Fibroblast of peridontal ligament (primary cell): Measurements from ENCODE around the gene FAM53A.
"Not testable (repeated sequence)": the region's sequence is repeated elsewhere in the genome, so short reads cannot be mapped to it uniquely, and the experiment has no call there.

ENCODE experiments used
- DNase-seq: peaks from one replicate; pipeline ENCODE4 v3.0.0-alpha.2; 2010; ENCODE audit errors: extremely low read depth

The FAM53A gene

DNA sequence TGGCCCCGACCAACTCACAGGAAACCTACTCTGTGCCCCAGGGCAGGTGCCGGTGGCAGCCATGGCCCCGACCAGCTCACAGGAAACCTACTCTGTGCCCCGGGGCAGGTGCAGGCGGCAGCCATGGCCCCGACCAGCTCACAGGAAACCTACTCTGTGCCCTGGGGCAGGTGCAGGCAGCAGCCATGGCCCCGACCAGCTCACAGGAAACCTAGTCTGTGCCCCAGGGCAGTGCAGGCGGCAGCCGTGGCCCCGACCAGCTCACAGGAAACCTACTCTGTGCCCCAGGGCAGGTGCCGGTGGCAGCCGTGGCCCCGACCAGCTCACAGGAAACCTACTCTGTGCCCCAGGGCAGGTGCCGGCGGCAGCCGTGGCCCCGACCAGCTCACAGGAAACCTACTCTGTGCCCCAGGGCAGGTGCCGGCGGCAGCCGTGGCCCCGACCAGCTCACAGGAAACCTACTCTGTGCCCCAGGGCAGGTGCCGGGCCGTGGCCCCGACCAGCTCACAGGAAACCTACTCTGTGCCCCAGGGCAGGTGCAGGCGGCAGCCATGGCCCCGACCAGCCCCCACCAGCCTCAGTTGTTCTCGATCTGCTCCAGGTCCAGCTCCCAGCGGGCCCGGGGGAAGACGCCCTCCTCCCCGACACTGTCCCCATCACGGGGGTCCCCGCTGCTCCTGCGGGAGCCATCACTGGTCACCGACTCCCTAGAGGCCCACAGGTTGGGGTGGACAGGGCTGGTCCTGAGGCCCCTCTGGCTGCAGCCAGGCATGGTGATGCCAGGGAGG, 43.2 kb downstream of the FAM53A start:
- DNase-seq: not testable (repeated sequence)

DNA sequence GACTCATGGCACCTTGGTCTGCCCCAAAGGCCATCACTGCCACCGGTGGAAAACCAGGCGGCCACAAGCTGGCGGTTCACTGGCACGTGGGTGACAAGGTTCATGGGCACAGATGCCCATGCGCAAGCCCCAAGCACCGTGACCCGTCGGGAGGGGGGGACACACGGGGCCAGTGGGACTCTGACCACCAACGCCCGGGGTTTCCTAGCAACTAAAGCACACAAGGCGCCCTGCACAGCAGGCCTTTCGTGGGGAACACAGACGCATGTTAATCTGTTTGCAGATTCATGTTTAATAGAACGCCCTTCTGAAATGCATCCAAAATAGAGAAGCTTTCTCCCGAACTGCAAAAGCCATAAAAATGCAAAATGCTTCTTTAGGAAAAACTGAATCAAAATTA, 43.9 kb downstream of the FAM53A start:
- DNase-seq: no peak

DNA sequence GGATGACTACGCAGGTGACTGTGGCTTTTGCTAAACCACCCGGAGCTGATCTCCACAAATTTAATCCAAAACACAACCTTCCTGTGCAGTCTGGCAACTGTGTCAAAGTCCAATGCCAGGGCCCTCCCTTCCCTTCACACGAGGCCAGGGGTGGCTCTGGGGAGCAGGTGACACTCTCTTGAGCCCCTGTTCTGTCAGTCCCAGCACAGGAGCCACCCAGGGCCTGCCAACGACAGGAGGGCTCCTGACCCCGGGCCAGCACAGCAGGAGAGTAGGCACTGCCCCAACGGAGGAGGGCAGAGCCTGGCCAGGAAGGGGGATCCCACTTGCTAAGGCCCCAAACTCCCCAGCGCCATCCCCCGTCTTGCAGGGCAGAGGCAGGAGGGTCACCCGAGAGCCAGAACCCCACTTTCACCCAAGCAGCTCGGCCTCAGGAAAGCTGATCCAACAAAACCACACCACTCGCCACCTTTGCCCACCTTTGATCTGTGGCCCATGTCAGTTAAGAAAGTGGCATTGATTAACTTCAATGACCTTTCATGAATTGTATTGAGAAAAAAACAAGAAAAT, 44.7 kb downstream of the FAM53A start:
- DNase-seq: no peak

DNA sequence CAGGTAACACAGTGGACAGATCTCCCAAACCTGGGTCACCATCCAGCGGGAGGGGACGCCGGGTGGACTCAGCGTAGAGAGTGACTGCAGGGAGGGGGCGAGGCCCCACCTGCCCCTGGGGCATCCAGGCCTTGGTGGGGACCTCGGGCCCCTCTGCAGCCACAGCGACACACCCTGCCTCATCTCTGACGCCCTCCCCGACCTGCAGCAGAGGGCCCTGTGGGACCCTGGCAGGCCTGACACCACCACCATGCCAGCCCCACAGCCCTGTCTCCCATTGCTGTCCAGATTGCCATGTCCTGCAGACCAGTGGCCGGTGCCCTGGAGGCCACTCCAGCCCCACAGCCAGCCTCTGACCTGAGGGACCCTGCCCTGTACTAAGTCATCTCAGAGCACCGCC, 45.2 kb downstream of the FAM53A start:
- DNase-seq: no peak

DNA sequence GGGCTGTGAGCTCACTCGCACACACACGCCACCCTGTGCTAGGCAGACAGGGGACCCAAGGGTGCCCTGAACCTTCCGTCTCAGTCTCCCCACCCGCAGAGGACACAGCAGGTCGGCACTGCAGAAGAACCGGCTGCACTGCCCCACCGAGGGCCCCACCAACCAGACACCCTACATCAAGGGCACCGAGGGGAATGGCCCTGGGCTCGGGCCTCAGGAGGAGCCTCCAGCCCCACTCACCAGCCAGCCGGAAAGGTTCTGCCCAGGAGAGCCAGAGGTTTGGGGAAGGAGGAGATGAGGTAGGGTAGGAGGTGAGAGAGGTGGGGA, 45.9 kb downstream of the FAM53A start:
- no peak for DNase-seq

DNA sequence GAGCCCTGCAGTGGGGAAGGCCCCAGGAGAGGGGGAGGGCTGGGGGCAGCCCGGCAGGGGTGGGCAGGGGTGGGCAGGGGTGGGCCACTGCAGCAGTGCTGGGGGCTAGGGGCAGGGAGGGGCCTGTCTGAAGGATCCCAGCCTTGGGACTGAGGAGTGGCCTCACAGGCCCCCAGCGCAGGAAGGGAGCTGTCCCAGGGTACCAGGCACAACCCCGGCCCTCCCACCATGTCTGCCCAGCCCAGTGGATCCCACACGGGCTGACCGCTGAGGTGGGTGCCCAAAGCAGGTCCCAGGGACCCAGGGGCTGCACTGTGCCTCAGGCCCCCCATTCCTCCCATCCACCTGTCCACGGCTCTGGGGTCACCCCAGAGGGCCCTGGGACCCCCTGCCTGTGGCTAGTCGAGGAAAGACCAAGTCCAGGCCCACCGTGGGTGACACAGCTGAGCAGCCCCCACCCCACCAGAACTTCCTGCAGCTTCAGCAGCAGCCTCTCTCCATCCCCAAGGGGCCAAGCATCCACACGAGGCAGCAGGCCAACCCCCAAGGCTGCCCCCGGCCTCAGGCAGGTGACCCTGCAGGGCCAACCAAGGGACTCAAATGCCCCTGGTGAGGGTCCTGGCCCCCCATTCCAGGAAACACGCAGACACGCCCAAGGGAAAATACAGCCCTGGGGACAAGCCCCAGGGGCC, 46.4 kb downstream of the FAM53A start:
- DNase-seq: no peak

DNA sequence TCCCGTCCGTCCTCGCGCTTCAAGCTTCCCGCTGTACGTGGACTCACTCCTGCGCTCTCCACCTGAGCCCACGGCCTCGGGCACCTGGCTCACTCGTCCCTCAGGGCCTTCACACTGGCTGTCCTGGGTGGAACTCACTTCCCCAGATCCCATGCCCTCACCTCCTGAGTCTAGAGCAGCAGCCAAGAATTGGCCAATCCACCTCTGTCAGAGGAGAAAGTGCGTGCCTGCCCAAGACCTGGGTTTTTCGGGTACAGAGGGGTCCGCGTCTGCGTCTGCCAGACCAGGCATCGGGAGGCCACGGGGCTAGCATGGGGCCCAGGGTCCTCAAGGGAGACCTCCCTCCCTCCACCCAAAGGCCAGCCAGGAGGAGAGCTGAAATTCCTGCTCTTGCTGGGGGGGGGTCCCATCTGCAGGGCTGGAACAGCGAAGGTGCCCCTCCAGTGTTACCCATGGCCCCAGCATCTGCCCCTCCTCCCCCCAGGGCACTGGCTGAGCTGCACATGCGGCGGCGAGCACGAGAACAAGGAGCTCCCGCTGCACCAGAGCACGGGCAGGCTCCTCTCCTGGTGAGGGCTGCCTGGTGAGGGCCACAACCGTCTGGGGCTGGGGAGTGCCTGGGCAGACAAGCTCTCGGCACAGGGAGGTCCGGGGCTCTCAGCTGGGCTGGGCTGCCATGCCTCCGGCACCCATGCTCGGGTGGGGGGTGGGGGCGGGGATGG, 47.5 kb downstream of the FAM53A start:
- DNase-seq: no peak

DNA sequence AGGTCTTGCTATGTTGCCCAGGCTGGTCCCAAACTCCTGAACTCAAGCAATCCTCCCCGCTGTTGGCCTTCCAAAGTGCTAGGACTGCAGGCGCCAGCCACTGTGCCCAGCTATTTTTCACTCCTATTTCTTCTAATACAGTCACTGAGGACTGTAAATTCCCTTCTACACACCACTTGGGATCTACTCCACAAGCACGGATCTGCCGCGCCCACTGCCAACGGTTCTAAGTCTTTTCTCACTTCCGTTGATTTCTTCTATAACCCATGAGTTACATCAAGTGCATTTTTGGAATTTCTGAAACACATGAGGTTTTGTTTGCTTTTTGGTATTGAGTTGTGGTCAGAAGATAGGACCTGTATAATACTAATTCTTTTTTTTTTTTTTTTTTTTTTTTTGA, 48.6 kb downstream of the FAM53A start:
- no peak for DNase-seq

DNA sequence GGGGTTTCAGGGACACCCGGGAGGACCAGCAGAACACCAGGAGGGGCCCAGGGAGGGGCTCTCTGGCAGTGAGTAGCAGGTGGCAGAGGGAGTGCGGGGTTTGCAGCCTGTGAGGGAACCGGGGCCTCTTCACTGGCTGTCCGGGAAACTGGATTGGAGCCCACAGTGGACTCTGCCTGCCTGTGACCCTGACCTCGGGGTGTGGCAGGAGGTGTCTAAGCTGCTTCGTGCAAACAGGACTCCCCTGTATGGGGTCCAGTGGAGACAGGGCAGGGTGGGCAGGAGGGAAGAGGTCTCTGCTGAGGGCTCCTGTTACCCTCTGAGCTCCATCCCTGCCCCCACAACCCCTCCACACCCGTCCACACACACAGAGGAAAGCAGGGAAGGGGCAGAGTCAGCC, 50.1 kb downstream of the FAM53A start:
- DNase-seq: no peak

DNA sequence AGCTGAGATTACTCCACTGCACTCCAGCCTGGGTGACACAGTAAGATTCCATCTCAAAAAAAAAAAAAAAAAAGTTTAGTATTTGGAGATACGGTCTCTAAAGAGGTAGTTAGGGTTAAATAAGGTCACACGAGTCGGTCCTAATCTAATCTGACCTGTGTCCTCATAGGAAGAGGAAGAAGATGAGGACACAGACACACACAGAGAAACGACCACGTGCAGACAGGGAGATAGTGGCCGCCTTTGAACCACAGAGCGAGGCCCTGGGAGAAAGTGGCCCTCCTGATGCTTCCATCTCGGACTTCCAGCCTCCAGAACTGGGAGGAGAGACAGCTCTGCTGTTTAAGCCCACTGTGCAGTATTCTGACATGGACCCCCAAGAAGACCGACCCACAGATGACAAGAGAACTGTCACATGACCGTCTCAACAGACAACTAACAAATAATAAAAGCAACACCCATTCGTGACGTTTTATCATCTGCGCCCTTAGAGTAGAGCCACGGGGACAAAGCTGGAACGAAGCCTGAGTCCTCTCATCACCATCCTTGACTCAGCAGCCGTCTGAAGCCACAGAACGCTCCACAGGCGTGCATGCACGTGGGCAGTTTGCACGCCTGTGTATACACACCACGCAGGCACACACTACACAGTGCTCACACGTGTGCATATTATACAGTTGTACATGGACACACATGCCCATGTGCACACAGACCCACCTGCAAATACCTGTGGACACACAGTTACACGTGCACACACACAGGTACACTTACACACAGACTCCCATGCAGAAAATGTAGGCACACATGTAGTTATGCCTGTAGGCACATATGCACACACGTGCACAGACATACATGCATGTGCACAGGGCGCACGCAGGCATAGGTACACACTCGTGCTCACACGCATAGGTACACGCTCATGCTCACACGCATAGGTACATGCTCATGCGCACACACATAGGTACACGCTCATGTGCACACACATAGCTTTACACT, 51.7 kb downstream of the FAM53A start:
- no peak for DNase-seq

DNA sequence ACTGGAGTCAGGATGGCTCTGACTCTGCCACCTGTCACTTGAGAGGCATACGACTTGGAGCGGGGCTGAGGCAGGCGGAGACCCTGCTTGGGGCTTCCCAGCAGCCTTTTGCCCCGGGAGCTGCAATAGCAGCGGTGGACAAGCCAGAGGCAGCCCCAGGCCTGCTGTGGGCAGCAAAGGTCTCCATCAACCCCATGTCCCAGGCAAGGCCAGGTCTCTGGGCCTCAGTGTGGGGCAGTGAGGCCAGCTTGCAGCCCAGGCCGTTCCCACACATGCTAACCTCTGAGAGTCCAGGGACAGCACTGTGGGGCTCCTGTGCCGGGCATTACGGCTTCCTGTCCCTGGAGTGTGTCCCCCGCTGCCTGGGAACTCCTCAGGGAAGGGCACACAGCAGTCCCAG, 53.0 kb downstream of the FAM53A start:
- no peak for DNase-seq

DNA sequence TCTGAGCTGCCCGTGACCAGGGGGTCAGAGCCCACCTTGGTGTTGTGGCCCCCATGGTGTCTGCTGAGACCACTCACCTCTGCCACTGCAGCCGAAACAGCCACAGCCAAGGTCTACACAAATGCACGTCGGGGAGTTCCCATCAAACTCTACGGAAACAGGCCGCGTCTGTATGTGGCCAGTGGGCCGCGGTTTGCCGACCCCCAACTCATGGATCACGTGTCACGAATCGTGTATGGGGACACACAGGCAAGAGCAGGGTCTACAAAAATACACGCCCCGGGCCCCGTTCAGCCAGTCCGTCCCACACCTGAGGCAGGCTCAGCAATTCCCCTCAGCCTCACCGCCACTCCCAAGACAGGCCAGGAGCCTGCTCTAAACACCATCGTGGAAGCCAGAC, 53.8 kb downstream of the FAM53A start:
- DNase-seq: no peak

DNA sequence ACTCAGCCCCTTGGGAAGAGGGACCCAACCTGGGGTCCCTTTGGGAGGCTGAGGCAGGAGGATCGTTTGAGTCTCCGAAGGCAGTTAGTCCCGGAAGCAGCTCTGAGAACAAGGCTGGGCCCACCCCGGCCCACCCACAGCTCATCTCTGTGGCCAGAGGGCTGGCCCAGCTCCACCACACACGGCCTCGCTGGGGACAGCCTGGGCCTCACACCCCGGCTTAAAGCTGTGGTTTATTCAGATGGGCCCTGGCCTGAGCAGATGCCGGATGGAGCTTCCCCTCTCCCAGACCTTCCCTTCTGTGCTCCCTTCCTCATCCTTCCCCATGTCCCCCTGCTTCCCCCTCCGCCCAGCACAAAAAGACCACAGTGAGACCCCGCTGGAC, 54.4 kb downstream of the FAM53A start:
- DNase-seq: no peak

DNA sequence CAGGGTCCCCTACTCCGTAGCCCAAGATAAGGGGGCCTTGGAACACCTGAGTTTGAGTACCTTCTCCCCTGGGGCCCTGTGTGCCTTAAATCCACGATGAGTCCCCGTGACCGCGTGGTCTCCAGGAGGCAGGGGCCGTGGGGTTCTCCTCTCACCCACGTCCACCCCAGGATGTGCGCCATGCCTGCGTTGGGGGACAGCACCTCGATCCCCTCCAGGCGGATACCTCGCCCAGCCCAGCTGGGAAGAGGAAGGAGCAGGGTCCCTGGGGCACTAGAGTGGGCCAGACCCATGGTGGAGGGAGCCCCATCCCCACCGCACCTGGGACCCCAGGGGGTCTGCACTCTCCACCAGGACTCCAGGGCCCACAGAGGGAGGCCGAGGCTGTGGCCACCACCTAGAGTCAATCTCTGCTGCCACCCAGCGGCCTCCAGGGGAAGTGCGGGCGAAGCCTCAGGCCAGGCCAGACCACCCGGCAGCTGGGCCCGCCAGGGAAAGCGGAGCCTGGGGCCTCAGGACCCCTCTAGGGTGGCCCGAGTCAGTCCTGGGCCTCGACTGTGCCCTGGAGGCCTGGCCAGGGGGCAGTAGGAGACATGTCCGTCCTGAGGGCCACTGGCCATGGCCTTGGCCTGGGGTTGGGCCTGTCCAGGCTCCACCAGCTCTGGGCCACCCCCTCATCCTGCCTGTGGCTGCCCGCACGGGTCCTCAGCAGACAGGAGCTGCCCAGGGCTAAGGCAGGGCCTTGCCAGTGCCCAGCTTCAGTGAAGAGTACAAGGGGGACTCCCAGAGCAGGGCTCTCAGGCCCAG, 55.0 kb downstream of the FAM53A start:
- peak; percentile 27 for DNase-seq

DNA sequence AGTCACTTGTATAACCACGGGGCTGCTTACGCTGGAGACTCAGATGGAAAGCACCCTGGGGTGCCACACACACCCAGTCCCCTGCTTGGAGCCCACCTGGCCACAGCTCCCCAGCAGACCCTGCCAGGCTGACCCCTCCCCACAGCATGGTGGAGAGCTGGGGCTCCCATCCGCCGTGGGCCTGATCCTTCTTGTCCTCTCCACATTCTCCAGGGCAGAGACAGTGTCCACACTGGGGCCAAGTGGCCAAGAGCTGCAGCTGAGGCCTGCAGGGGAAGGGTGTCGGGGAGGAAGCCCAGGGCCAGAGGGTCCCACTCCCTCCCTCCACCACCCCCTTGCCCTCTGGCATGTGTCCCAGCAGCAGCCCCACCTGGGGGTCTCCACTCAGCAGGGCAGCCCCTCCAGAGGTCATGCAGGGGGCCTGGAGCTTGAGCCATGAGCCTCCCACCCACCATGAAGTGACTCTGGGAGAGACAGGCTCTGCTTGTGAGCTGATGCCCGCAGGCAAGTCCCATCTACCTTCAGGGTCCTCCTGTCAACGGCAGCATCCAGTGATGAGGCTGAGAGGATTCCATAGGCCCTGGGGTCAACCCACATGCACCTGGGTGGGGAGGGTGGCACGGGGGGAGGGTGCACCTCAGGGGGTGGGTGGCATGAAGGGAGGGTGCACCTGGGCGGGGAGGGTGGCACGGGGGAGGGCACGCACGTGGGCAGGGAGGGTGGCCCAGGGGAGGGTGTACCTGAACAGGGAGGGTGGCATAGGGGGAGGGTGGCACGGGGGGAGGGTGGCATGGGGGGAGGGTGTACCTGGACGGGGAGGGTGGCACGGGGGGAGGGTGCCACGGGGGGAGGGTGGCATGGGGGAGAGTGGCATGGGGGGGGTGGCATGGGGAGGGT, 56.4 kb downstream of the FAM53A start:
- DNase-seq: no peak

DNA sequence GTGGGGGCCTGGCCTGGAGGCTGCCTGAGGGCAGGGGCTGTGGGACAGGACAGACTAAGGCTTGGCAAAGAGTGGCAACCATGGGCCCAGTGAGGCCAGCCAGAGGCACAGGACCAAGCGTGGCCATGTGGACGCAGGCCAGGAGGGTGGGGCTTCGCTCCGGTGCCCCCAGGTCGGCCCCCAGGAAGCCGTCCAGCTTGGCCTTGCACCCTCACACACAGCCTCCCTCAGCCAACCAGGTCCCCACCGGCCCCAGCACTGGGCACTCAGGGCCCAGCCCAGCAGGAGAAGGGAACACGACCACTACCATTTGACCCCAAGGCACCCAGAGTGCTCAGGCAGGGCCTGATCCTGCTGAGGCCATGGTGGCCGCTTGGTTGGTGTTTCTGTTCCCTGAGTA, 57.2 kb downstream of the FAM53A start:
- DNase-seq: no peak

DNA sequence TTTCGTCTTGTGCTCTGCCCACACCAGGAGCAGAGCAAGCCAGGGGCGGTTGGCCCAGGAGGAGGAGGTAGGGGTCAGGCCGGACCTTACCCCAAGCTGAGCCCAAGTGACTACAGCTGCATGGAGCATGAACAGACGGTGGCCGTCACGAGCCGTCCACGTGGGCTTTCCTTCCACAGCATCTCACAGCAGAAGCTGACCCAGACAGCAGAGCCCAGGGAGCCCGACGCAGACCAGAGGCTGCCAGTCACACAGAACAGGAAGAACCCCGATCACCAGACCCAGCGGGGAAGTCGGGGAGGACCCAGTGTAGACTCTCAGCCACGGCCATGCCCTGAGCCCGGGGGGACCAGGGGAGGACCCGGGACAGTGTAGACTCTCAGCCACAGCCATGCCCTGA, 58.0 kb downstream of the FAM53A start:
- DNase-seq: no peak

DNA sequence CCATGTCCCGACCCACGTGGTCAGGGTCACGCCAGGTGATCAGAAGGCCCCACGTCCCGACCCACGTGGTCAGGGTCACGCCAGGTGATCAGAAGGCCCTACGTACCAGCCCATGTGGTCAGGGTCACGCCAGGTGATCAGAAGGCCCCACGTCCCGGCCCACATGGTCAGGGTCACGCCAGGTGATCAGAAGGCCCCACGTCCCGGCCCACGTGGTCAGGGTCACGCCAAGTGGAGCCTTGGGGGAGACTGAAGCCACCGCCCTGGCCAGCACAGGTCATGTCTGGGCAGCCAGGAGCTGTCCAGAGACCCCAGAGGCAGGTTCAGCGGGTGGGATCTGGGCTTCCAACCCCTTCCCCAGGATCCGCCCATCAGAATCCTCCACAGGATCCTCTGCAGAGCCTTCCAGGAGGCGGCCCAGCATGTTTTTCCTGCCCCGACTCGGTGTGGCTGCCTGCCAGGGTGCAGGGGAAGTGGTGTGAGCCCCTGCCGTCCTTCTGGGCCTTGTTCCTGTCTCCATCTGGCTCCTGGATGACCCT, 58.4 kb downstream of the FAM53A start:
- DNase-seq: no peak

DNA sequence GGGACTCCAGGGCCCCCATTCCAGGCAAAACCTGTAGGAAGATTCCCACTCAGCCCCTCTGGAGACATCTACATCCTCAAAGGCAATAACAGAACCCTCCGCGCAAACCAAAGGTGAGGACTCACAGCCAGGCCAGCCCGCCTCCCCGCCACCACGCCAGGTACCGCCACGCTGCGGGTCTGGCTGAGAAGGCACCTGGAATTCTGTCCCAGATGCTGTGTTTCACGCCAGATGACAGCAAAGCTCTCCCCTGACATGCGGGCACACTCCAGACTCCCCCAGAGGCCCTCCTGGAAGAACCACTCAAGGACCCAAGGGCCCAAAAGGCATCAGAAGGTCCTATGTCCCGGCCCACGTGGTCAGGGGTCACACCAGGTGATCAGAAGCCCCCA, 59.6 kb downstream of the FAM53A start:
- DNase-seq: no peak
